Motor neuron (in vitro differentiated cells): Measurements from ENCODE around the gene THOC5. TPM values are rescaled to one million over a fixed set of nuclear protein-coding genes. Genes with fewer than 3 reads are reported as not detected.
"Not testable (repeated sequence)": the region's sequence is repeated elsewhere in the genome, so short reads cannot be mapped to it uniquely, and the experiment has no call there.

ENCODE experiments used
- ATAC-seq, 8 experiments: fragments of 200-7000 bp; cut with Tn5 transposase; replicated peaks in 6 of 8; 2 replicates each; pipeline ENCODE4 v1.8.0; 2021; ENCODE audit warnings: mild to moderate bottlenecking in 8 of 8, moderate library complexity in 8 of 8
- H3K27ac ChIP-seq, 2 donors: fragments of 250-450 bp; sonication (Bioruptor Pico); 2 replicates each; pipeline ENCODE4 v1.9.0; 2021; ENCODE audit warnings: antibody characterized with exemption in 2 of 2, mild to moderate bottlenecking in 2 of 2, moderate library complexity in 1 of 2
- H3K4me1 ChIP-seq, 2 donors: fragments of 250-450 bp; sonication (Bioruptor Pico); replicated peaks in 1 of 2; 2 replicates each; pipeline ENCODE4 v1.6.1; 2021; ENCODE audit warnings: antibody characterized with exemption in 2 of 2, mild to moderate bottlenecking in 2 of 2, moderate library complexity in 1 of 2
- H3K4me3 ChIP-seq, 5 donors: fragments of 250-450 bp; sonication (Bioruptor Pico); 2 replicates each; pipeline ENCODE4 v1.9.0; 2021; ENCODE audit warnings: antibody characterized with exemption in 5 of 5, mild to moderate bottlenecking in 5 of 5, moderate library complexity in 4 of 5
- WGBS, 10 experiments: fragments of 450-650 bp; shearing (Covaris generic); methylation state at CpG; one replicate each; pipeline ENCODE4 v1.0.0; 2022; 5-methylcytosine and 5-hydroxymethylcytosine counted together
- in situ Hi-C, 9 experiments: fragments of 400-800 bp; cut with MboI; loops; one replicate each; pipeline ENCODE4 v1.15.0; 2021; ENCODE audit warnings: low sequenced_read_pairs in 9 of 9, low pct_unique_long_range_greater_than_20kb in 2 of 9; ENCODE audit not compliant: unreplicated experiment in 9 of 9
- total RNA-seq, 8 experiments: library from RNA; unstranded; fragments of 300-600 nt; gene quantifications; 2 replicates each; pipeline versions ENCODE4 v1.2.3 to v1.2.4, GENCODE V29; 2022

The THOC5 gene
- total RNA-seq, 8 experiments from 2014 or later: 24.1 to 85.2 (median 44.1) TPM

DNA sequence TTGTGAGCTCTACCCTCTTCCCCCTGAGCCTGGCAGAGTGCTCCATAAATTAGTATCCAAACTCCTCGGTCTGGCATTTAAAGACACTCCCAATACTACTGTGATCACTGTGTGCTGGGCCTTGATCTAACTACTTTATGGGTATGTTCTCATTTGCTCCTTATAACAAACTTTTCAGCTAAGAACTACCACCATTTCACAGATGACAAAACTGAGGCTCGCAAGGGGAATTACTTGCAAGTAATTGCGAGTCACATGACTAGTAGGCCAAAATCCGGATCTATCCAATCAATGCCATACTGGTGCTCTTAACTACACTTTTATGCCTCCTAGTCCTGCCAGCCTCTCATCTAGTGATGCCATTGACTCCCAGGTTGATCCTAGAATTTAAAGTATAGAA lies 3.6 kb downstream of the THOC5 start:
- in situ Hi-C loops: no loop called here
- Histone ChIP-seq H3K27ac (no peak overlapping the region), H3K4me1 (peaks cover 7 to 8% of the 10 kb centered on the region in 2 donors), H3K4me3 (no peak overlapping the region)
- no peak for ATAC-seq
- whole genome bisulfite sequencing, 10 experiments: 83 to 100% (median 96%) methylated on average over 1 to 4 of the region's 4 CpGs; no CpG with 5 or more reads in 1 of the 10 experiments

DNA sequence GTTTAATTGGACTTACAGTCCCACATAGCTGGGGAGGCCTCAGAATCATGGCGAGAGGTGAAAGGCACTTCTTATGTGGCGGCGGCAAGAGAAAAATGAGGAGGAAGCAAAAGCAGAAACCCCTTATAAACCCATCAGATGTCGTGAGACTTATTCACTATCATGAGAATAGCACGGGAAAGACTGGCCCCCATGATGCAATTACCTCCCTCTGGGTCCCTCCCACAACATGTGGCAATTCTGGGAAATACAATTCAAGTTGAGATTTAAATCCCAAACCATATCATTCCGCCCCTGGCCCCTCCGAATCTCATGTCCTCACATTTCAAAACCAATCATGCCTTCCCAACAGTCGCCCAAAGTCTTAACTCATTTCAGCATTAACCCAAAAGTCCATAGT lies 8.5 kb downstream of the THOC5 start:
- H3K4me3 ChIP-seq, H3K4me1 ChIP-seq, ATAC-seq, H3K27ac ChIP-seq, in situ Hi-C loops: not testable (repeated sequence)
- 17 to 97% (median 88%) methylated on average over 2 to 8 of the region's 8 CpGs; no CpG with 5 or more reads in 2 of the 10 experiments for WGBS, 10 experiments

DNA sequence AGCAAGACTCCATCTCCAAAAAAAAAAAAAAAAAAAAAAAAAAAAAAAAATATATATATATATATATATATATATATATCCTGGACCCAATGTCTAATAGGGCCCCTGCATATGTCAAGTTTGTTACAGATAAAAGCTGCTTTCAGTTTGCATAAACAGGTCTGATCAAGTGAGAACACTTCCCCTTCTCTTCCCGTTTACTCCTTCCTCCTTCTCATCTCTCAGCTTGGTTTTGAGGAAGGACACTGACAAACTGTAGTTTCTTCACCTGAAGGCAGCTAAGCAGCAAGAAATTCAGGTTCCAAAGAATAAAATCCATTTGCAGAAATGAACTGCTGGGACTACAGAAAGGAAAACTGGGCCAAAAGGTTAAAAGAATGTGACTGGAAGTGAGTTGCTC lies 11.7 kb downstream of the THOC5 start:
- in situ Hi-C loops: no loop called here
- WGBS, 10 experiments: 80% methylated on average over 1 of the region's 1 CpG; no CpG with 5 or more reads in 9 of the 10 experiments
- no peak for ATAC-seq
- Histone ChIP-seq H3K4me1 (no peaks in the 10 kb centered on the region), H3K4me3 (no peak overlapping the region), H3K27ac (no peak overlapping the region)

DNA sequence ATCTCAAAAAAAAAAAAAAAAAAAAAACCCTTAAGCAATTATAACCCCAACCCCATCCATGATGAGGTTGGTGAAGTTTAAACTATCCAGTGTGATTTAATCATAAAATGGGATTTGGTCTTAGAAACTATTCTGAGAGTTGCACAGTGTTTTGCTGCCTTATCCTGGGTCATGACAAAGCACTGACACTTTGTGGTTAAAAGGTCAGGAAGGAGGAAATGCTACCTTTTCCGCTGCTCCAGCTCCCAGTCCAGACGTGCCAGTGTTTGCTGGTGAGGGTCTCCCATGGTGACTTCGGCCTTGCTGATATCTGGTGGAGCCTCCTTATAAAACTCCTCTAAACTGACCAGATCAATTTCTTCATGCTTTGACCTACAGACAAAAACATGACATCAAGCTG lies 14.5 kb downstream of the THOC5 start:
- Histone ChIP-seq H3K4me3 (no peak overlapping the region), H3K27ac (no peak overlapping the region), H3K4me1 (no peaks in the 10 kb centered on the region)
- 40 to 100% (median 100%) methylated on average over 1 to 3 of the region's 3 CpGs; no CpG with 5 or more reads in 5 of the 10 experiments for WGBS, 10 experiments
- no peak for ATAC-seq
- in situ Hi-C loops: no loop called here

DNA sequence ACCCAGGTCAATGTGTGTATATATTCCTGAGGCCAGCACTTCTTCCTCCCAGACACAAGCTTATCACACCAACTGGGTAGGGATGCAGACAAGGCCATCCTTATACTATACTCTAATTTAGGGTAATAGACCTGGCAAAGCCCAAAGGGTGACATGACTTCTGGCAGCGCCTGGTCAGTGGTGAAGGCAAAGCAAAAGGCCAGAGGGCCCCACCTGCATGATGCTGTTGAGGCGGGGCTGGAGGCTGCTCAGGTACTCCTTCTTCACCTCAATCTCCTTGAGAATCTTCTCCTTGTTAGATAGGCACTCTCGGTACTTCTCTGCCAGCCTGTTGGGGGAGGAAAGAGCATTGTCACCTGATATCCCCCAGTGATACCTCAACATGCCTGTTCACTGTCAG lies 17.1 kb downstream of the THOC5 start:
- H3K27ac ChIP-seq: no peak overlapping the region
- no peak for ATAC-seq
- no peak overlapping the region for H3K4me3 ChIP-seq
- H3K4me1 ChIP-seq: no peaks in the 10 kb centered on the region
- WGBS, 10 experiments: 82 to 100% (median 100%) methylated on average over 1 to 2 of the region's 3 CpGs; no CpG with 5 or more reads in 6 of the 10 experiments
- in situ Hi-C loops: no loop called here

DNA sequence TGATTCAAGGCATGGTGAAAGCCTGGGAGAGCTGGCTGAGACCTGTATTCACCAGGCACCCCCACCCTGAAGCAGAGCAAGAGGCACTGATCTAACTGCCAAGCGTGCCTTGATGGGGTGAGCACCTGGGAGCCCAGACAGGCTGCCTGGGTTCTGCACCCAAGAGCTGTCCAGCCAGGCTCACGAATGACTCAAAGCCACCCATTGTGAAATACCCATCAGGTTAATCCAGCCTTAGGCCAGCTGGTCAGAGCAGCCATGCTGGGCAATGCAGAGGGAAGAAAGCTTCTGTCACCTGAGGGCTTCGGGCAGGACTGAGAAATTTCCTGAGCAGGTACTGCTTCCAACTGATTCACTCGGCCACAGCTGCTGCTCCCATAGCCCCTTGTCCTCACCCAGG lies 22.1 kb downstream of the THOC5 start:
- Histone ChIP-seq H3K4me3 (no peak overlapping the region), H3K4me1 (no peaks in the 10 kb centered on the region), H3K27ac (no peak overlapping the region)
- in situ Hi-C loops: no loop called here
- WGBS, 10 experiments: 20 to 100% (median 85%) methylated on average over 1 to 2 of the region's 4 CpGs; no CpG with 5 or more reads in 6 of the 10 experiments
- ATAC-seq: no peak

DNA sequence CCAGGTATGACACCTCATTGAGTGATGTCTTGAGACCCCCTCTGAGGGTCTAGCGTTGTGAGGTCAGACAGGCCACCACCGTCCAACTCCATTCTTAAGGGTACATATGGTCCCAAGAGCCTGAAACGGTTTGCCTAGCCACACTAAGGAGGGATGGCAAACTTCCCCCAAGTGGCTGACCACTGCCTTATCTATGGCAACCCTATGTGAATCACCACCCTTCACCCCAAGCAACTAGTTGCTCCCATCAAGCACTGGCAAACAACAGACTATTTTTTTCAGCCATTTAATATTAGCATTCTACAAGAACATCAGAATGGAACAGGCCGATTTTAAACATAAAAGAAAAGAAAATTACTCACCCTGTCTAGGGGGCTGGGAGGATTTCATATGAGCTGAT lies 22.8 kb downstream of the THOC5 start:
- 83 to 100% (median 93%) methylated on average over 1 to 4 of the region's 4 CpGs; no CpG with 5 or more reads in 2 of the 10 experiments for WGBS, 10 experiments

DNA sequence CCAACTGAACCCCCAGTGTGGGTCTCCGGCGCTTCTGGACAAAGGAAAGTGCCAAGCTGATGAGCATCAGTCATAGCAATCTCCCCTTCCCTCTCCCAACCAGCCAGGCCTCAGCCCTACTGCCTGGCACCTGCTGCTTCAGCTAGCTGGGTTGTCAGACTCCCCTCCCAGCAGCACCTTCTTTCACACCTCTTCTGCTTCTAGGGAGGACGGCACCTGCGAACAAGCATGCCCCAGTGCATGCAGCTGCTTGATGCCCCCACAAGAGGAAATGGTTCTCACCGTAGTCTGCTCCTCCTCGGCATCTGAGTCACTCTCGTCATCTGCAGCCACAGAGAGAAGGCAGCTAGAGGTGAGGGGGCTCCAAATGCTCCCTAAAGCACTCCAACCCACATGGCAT lies 25.4 kb downstream of the THOC5 start:
- in situ Hi-C loops: no loop called here
- 73 to 96% (median 82%) methylated on average over 2 to 4 of the region's 7 CpGs; no CpG with 5 or more reads in 7 of the 10 experiments for WGBS, 10 experiments

More for the DNA sequence above, 22.8 kb downstream of the THOC5 start:
- Histone ChIP-seq H3K27ac (no peak overlapping the region), H3K4me3 (no peak overlapping the region), H3K4me1 (no peaks in the 10 kb centered on the region)
- no peak for ATAC-seq
- in situ Hi-C loops: no loop called here

DNA sequence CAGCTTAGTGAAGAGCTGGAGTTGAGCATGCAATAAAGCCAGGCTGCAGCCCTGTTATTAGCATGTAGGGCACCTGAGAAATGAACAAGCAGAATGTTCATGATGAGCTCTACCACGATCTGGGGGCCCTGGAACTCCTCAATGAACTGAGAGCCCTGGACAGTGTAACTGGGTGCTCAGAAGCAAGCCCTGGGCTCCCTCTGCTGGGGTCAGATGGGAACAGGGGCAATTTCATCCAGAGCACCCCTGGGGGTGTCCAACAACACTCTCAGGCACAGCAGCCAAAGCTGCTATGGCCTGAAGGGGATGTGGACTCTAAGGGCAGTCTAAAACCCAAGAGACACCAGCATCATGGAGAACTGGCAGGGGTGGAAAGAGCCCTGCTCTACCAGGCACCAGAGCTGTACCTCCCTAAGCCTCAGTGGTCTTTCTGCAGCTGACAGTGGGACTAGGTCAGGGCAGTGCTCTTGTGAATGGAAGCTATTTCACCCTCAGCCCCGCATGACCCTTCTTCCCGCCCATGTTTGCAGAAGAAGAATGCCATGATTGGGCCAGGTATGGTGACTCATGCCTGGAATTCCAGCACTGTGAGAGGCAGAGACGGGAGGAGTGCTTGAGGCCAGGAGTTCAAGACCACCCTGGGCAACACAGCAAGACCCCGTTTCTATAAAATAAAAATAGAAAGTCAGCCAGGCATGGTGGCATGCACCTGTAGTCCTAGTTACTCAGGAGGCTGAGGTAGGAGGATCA lies 28.9 kb downstream of the THOC5 start:
- H3K27ac ChIP-seq: no peak overlapping the region
- in situ Hi-C loops: no loop called here
- 24 to 88% (median 80%) methylated on average over 1 to 3 of the region's 5 CpGs; no CpG with 5 or more reads in 3 of the 10 experiments for WGBS, 10 experiments
- H3K4me3 ChIP-seq: no peak overlapping the region
- H3K4me1 ChIP-seq: no peaks in the 10 kb centered on the region
- peak in 3 of 8 experiments; percentile 53 to 93 (median 69) for ATAC-seq

More for the DNA sequence above, 25.4 kb downstream of the THOC5 start:
- H3K27ac ChIP-seq: no peak overlapping the region
- ATAC-seq: no peak
- no peak overlapping the region for H3K4me3 ChIP-seq
- H3K4me1 ChIP-seq: no peaks in the 10 kb centered on the region

DNA sequence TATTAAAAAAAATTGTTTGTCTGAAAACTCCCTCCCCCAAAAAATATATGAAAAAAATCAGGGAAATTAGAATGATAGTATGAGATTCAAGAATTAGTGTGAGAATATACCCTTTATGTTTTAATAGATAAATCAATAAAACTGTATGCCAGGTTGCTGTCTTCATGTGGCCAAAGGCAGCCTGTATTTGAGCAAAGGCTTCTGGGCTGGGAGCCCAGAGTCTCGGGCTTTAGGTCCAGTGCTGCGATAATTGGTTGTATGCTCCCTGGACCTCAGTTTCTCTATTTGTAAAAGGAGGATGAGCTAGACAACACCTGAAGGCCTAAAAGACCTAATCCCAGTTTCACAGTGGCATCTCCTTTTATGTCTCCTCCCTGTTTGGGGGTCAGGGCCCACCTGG lies 29.8 kb downstream of the THOC5 start:
- WGBS, 10 experiments: 83 to 100% (median 96%) methylated on average over 1 to 2 of the region's 2 CpGs; no CpG with 5 or more reads in 4 of the 10 experiments
- in situ Hi-C loops: no loop called here
- H3K27ac ChIP-seq: no peak overlapping the region
- no peak for ATAC-seq
- no peaks in the 10 kb centered on the region for H3K4me1 ChIP-seq
- H3K4me3 ChIP-seq: no peak overlapping the region

DNA sequence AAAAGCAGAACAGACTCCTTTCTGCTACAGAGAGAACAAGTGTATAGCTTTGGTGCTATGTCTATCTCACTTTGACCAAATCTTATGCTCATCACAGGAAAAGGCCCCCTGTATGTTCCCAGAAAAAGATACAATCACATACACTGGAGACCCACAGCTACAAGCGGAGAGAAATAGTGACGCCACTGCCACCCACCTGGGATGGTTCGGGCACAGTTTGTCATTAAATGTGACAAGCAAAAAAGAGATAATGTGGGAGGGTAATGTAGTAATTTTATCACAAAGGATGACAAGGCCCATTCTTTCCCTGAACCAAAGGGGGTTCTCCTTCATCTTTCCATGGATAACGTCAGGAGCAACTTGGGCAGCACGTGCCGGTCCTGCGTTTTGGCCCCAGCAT lies 32.0 kb downstream of the THOC5 start:
- ATAC-seq: no peak
- in situ Hi-C loops: no loop called here
- no peaks in the 10 kb centered on the region for H3K4me1 ChIP-seq
- 91 to 100% (median 100%) methylated on average over 1 to 4 of the region's 7 CpGs; no CpG with 5 or more reads in 4 of the 10 experiments for WGBS, 10 experiments
- H3K4me3 ChIP-seq: no peak overlapping the region
- H3K27ac ChIP-seq: no peak overlapping the region

DNA sequence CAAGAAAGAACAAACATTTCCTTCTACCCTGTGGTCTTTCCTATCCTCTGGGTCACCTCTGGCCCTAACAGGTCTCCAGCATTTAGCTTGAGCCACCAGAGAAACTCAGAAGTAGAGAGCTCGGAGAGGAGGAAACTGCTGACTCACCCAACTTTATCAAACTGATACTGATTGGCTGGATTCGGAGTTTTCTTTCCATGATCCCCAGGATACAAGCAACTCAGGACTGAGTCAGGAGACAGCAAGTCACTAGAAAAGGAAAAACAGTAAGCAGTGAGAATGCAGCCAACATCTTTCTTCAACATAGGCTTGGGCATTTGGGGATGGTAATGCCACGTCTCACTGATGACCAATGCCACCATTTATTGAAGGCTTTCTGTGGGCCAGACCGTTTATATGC lies 32.7 kb downstream of the THOC5 start:
- in situ Hi-C loops: no loop called here
- no peak overlapping the region for H3K27ac ChIP-seq
- no peaks in the 10 kb centered on the region for H3K4me1 ChIP-seq
- peak in 2 of 8 experiments; percentile 10 to 39 for ATAC-seq
- 15 to 100% (median 81%) methylated on average over 1 to 3 of the region's 4 CpGs; no CpG with 5 or more reads in 3 of the 10 experiments for whole genome bisulfite sequencing, 10 experiments
- no peak overlapping the region for H3K4me3 ChIP-seq

DNA sequence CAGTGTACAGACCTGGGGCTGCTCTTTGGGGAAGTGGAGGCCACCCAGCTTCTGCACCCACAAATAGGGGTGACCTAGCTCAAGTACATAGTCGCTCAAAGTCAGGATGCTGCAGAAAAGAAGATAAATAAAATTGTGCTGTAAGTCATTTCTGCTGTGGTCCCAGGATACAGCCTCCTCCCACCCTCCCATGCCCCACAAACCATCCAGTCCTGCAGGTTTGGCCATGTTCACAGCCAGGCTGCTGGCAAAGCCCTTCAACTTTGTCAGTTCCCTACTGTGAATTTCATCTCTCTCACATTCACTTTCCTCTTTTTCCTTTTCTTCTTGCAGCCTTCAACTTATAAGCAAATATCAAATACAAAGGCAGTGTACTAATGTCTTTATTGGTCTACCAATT lies 33.6 kb downstream of the THOC5 start:
- in situ Hi-C loops: no loop called here
- no peak overlapping the region for H3K4me3 ChIP-seq
- 100% methylated on average over 1 of the region's 1 CpG; no CpG with 5 or more reads in 7 of the 10 experiments for WGBS, 10 experiments

DNA sequence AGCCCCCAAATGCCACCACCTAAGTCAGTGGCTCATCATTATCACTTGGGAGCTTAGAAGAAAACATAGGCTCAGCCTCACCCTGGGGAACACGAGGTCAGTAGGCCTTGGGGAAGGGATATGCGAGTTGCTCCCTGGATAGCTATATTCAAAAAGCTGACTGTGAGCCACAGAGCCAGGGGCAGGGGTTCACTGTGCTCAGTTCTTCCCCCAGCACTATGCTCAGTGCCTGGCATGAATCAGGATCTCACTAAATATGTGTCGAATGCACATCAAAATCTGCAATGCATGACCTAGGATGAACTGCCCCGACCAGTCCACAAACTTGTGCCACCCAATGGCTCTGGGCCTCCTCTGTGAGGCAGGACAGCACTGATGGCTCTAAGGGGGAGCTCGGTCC lies 35.1 kb downstream of the THOC5 start:
- no peak overlapping the region for H3K4me3 ChIP-seq
- ATAC-seq: peak in 3 of 8 experiments; percentile 81 to 87 (median 84)
- no peak overlapping the region for H3K27ac ChIP-seq
- no peaks in the 10 kb centered on the region for H3K4me1 ChIP-seq
- in situ Hi-C loops: no loop called here
- 0 to 100% (median 83%) methylated on average over 1 to 3 of the region's 5 CpGs; no CpG with 5 or more reads in 3 of the 10 experiments for WGBS, 10 experiments

More for the DNA sequence above, 33.6 kb downstream of the THOC5 start:
- H3K4me1 ChIP-seq: no peaks in the 10 kb centered on the region
- ATAC-seq: no peak
- H3K27ac ChIP-seq: no peak overlapping the region
